HG03432 (cell line): Measurements from ENCODE around the gene CCDC47.
"Not testable (repeated sequence)": the region's sequence is repeated elsewhere in the genome, so short reads cannot be mapped to it uniquely, and the experiment has no call there.

ENCODE experiments used
- ATAC-seq: cut with Tn5 transposase; IDR thresholded peaks from one replicate; pipeline ENCODE4 v1.9.1; 2021; ENCODE audit warnings: mild to moderate bottlenecking, moderate library complexity; ENCODE audit not compliant: unreplicated experiment

Gene CCDC47, protein sequence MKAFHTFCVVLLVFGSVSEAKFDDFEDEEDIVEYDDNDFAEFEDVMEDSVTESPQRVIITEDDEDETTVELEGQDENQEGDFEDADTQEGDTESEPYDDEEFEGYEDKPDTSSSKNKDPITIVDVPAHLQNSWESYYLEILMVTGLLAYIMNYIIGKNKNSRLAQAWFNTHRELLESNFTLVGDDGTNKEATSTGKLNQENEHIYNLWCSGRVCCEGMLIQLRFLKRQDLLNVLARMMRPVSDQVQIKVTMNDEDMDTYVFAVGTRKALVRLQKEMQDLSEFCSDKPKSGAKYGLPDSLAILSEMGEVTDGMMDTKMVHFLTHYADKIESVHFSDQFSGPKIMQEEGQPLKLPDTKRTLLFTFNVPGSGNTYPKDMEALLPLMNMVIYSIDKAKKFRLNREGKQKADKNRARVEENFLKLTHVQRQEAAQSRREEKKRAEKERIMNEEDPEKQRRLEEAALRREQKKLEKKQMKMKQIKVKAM

DNA sequence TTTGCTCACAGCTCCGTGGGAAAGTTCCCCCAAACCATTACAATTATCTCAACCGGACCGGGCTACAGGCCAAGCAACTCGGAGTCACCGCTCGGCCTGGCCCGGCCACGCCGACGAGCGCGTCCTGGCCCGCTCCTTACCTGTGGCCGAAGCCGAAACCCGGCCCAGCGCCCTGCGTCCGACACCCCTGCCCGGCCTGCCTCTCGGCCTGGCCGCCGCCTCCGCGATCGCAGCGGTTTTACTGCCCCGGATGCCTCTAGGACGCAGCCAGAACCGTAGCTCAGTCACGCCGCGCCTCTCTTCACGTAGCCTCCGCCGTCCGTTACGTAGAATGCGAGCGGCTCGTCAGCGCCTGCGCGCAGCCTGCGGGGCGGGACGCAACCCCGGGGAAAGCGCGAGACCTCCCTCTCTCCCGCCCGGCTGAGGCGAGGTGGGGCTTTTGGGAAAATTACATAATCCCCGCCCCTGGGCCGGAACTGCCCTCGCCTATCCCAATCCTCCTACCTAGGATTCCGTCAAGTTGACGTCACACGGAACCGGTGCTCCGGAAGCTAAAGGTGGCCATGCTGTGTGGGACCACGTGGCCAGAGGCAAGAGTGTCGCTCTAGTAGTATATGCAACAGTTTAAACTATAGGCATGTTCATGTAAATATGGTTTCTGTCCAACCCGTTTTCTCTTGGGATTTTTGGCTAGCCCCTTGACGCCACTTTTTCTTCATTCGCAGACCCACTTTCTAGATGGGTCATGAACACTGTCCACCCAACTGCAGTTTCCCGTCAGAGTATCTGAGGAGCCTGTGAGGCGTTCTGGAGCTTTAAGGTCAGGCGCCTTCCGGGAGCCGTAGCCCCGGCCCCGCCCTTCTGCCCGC is at the start of gene CCDC47:
CCDC47 (minus strand) TSS at position 326 of the 869 bp plus-strand sequence. CDS start 7,422 bp downstream, outside the sequence.
- ATAC-seq = peak; percentile 83

DNA sequence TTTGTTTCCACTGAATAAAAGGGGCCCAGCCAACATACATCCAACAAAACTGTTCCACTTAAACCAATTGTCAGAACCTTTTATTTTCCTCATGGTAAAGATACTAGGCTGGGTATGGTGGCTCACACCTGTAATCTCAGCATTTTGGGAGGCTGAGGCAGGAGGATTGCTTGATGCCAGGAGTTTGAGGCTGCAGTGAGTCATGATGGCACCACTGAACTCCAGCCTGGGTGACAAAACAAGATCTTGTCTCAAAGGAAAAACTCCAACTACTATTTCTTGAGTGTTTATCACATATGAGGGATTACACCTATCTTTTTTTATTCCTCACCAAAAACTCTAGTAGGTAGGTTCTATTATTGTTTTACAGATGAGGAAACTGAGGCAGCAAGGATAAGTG is 49.1 kb upstream of the CCDC47 start:
- no peak for ATAC-seq

DNA sequence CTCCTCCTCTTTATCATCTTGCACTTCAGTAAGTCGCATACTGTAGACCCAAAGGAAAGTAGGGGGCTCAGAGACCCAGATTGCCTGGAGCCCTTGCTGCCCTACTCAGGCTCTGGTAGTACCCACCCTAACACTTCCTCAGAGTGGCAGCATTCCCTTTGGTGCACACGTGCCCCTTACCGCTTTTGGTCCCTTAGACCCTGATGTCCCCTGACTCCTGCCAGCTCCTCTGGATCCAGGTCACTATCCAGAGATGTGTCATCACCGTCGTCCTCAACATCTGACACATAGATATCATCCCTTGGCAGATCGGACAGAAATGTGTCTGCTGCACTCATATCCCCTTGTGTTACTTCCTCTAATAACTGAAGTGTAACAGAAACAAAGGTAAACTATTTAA is 48.4 kb upstream of the CCDC47 start:
- ATAC-seq = no peak

DNA sequence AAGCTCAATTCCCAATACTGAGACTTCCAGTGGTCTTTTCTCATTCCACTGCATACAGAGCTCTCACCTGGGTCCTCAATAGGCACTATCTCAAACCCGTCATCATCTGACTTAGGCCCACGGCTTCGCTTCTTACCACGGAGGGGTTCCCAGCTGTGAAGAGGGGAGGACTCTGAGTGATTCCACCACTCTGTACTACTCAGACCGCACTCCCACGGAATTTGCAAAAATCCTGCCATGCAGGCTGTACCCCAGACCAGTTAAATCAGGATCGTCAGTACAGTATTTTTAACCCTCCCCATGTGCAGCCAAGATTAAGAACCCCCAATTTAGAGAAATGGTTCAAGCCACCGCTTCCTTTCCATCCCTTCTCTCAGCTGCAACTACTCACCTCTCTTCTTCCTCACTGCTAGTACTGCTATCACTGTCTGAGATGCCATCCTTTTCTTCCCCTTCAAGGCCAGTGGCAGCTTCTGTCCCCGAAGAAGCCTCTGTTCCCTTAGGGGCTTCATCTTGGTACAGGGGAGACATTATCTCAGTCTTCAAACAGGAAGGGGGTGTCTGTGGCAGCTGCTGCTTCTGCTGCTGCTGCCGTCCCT is 47.7 kb upstream of the CCDC47 start:
- no peak for ATAC-seq

DNA sequence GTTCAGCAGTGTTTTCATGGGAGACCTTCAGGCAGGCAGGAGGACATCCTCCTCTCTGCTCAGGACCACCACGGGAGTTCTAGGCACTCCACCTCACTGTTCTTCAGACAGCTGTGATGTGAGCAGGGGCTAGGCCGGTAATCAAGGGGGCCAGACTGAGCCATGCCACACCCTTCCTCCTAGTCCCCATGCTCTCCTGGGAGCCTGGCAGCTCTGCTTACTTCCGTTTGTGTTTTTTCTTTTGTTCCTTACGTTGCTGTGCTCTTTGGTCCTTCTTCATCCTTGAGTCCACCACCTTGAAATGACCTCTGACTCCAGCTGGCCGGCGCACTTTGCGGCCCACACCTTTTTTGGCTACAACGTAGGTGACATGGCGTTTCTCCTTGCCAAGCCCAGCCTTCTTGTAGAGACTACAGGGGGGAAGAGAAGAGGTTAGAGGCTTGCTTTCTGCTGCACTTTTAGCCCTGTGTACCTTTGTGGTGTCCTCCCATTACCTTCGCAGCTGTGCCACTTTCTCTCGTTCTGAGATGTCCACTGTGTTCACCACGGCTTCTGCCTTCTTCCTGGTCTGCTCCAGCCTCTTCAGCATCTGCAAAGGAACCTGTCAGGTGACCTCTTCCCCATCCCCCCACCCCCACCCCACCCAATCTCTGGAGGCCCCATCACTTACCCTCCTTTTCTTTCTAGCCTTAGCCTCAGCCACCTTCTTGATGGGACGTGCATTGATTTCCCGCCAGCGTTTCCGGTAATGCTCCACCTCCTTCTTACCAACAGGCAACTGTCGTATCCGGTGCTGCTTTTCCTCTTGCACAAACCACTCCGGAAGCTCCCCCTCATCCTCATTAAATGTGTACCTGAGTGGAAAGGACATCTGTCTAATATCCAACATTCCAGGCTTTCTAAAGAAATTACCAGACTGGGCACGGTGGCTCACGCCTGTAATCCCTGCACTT is 46.5 kb upstream of the CCDC47 start:
- no peak for ATAC-seq

DNA sequence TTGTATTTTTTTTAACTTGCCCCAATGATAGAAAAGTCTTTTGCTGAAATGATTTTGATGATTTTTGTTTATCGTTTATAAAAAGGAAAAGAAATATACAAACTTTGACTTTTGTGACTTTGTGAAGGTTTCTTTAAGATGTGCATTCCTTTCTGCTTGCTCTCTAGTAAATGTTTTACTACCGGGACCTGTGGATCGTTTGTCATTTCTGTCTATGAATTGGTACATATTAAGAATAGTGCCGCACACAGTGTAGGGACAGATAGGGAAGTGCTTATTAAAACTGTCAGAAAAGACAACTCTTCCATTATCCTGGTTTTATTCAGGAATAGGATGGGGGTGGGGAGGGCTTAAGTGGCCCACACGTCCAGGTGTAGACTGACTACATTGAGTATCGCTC is 45.7 kb upstream of the CCDC47 start:
- no peak for ATAC-seq

DNA sequence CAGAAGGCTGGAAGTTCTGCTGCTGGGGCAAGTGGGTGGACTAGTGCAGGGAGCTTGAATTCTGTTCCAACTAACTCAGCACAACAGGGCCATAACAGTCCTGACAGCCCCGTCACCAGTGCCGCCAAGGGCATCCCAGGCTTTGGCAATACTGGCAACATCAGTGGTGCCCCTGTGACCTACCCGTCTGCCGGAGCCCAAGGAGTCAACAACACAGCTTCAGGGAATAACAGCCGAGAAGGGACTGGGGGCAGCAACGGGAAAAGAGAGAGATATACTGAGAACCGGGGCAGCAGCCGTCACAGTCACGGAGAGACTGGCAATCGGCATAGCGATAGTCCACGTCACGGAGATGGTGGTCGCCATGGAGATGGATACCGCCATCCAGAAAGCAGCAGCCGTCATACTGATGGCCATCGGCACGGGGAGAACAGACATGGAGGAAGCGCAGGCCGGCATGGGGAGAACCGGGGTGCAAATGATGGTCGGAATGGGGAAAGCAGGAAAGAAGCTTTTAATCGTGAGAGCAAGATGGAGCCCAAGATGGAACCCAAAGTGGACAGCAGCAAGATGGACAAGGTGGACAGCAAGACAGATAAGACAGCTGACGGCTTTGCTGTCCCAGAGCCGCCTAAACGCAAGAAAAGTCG is 44.5 kb upstream of the CCDC47 start:
- ATAC-seq = no peak

DNA sequence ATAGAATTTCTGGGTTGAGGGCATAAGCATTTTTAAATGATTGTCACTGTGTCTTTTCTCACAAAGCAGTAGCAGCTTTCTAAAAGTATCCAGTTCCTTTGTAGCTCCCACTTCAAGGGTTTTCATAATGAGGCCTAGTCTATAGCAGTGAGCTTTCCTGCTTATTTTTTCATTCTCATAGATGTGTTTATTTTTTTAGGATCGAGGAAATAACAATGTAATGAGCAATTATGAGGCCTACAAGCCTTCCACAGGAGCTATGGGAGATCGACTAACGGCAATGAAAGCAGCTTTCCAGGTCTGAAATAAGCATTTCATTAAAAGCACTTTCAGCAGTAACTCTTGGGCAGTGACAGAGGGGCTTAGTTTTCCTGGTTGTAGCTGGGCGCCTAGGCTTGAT is 43.3 kb upstream of the CCDC47 start:
- no peak for ATAC-seq

DNA sequence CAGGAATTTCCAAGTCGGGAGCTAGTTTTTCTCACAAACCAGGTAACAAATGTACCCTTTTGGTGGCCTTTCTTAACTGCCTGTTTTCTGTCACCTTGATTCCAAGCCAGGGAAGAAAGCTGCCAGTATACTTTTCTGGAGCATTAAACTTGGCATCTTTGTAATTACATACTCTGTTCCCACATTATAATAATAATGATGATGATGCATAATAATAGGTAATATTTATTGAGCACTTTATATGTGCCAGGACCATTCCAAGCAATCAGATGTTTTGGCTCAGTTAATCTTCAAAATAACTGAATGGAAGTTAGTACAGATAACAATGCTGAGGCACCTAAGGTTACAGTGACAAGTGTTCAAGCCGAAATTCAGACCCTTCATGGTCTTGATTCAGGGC is 42.7 kb upstream of the CCDC47 start:
- ATAC-seq = no peak

DNA sequence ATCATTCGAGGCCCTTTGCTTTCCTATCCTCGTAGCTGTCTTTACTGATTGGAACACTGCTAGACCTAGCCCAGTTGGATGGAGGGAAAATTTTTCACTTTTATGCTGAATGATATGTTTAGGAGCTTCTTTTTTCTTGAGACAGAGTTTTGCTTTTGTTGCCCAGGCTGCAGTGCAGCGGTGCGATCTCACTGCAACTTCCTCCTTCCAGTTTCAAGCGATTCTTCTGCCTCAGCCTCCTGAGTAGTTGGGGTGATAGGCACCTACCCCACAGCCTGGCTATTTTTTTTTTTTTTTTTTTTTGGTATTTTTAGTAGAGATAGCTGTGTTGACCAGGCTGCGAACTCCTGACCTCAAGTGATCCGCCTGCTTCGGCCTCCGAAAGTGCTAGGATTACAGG is 36.6 kb upstream of the CCDC47 start:
- ATAC-seq = no peak

DNA sequence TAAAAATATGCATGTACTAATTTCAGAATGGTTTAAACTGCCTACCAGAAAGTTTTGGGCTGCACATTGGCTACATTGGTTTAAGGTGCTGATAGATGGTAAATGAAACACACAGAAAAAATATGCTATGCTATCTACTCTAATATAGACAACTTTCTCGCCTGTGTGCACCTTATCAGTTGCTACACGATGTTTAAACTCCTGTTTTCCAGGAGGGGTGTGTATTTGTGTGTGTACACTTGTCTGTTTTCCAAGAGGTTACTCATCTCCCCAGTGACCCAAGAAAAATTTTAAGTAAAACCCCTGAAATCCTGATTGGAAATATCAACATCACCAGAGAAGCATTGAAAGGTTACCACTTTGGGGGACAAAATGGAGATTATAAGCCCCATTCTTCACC is 32.2 kb upstream of the CCDC47 start:
- ATAC-seq = no peak

DNA sequence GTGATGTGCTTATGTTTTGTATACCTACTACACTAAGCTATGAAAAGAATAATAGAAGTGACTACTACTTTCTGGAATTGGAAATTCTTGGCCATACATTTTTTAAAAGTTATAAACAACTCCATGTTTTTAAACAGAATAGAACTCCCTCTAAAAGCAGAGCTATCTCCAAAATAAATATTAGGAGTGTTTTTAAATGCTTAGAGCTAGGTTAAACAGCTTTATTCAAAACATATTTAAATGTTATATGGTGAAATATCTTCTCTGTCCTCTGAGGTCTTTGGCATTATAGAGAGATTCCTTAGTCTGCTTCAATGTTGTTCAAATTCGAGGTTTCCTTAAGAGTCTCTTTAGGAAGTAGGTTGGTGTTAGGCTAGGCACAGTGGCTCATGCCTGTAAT is 30.9 kb upstream of the CCDC47 start:
- no peak for ATAC-seq

DNA sequence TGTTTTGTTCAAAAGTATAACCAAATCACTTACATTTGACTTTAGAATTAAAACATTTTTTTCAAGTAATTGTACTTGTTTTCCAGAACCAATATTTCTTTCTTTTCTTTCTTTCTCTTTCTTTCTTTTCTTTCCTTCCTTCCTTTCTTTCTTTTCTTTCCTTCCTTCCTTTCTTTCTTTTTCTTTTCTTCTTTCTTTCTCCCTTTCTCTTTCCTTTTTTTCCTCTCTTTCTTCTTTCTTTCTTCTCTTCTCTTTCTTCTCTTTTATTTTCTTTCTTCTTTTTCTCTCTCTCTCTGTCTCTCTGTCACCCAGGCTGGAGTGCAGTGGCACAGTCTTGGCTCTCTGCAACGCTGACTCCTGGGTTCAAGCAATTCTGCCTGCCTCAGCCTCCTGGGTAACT is 27.4 kb upstream of the CCDC47 start:
- ATAC-seq = no peak

DNA sequence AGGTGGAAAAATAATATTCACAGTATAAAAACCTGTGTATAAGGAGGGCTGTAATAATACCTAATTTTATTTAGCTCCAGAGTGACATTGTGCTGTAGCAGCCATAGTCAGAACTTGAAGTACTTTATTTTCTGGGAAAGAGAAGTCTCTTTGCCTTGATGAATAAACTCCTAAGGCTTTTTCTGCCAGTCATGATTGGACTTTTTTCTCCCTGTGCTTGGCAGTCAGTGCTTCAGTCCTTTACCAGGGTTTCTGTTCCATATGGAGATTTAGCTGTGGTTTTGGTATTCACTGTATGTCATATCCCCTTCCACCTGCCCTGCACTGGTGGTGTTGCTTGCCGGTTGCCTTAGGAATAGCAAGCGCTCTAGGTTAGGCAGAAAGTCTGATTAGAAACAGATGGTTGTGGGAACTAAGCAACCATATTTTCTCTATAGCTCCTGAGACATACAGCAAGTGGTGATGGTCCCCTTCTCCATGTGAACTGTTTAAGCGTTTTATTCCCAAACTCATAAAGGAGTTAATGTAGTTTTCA is 25.2 kb upstream of the CCDC47 start:
- ATAC-seq = no peak

DNA sequence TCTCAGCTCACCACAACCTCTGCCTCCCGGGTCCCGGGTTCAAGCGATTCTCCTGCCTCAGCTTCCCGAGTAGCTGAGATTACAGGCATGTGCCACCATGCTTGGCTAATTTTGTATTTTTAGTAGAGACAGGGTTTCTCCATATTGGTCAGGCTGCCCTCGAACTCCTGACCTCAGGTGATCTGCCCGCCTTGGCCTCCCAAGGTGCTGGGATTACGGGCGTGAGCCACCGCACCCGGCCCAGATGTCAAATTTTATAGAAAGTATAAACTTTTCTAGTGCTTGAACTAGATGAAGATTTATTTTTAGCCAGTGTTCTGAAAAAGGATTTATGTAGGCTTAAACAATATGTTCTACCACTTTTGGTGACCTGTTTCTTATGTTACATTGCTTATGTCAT is 23.0 kb upstream of the CCDC47 start:
- not testable (repeated sequence) for ATAC-seq

DNA sequence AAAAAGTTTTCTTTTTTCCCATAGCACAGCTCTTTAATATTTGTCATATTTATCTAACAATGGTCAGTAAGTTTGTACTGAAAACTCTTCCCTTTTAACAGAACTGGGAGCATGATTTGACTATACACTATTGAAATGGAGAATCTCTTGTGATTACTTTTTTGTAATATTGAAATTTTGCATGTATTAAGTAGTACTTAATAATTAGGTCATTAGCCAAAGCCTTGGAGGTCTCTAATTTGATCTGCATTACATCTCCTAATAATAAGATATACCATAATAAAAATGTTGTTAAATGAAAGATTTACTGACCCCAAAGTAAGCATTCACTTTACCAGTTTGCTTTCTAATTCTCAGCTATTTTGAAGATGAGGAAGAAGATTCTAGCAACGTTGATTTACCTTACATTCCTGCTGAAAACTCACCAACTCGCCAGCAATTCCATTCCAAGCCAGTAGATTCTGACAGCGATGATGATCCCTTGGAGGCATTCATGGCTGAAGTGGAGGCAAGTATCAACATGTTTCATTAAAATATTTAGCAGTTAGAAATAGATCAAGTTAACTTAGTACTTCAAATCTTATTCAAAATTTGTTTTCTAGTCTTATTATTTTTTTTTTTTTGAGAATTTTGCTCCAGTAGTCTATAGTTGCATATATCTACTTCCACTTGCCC is 18.8 kb upstream of the CCDC47 start:
- no peak for ATAC-seq

DNA sequence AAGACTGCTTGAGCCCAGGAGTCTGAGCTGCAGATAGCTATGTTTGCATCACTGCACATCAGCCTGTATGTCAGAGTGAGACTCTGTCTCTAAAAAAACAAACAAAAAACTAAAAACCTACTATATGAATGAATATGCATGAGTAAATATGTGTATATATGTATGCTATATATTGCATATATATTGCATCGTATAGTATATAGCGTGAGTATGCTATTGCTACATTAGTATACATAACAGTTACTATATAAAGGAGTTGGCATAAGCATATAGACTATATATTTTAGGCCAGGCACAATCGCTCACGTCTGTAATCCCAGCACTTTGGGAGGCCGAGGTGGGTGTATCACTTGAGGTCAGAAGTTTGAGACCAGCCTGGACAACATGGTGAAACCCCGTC is 16.7 kb upstream of the CCDC47 start:
- no peak for ATAC-seq

DNA sequence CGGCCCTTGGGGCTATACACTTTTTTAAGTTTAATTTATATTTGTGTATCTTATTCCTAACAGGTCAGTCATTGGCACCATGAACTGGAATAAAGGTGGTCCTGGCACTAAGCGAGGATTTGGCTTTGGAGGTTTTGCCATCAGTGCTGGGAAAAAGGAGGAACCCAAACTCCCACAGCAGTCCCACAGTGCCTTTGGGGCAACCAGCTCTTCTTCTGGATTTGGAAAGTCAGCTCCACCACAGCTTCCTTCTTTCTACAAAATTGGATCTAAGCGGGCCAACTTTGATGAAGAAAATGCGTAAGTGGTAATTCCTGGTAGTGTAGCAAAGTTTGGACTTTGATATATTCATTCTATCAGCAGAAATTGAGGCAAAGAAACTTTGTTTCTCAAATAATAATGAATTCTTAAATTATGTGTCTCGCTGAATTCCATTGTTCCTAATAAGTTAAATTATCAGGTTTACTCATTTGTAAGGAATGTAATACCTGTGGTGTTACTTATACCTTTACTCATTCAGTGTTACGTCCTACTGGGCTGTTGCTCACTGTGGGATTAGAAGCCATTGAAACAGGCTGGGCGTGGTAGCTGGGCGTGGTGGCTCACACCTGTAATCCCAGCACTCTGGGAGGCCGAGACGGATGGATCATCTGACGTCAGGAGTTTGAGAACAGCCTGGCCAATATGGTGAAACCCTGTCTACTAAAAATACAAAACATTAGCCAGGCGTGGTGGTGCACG is 13.7 kb upstream of the CCDC47 start:
- ATAC-seq = no peak
